ENCODE measurements around the gene CTNNB1. TPM values are rescaled to one million over a fixed set of nuclear protein-coding genes. Genes with fewer than 3 reads are reported as not detected.

Gene CTNNB1
- total and polyA plus RNA-seq, 2 of the 8 experiments (the other 6 are each of a cell fraction or from before 2014, with no cell fraction given): 356 to 579 TPM

DNA sequence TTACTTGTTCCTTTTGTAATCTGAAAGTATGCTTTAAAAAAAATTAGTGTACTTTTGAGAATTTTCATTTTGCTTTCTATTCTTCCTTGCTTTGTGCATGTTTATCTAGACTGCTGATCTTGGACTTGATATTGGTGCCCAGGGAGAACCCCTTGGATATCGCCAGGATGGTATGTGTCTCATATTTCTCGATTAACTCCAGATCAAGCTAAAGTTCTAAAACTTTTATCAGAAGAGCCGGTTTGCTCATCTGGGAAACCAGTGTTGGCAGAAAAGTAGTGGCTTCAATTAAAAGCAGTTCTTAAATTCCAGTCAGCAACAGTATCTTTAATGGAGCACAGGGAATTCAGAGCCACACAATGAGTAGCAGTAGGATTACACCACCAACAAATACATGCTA is 38.6 kb downstream of the CTNNB1 start:
- Histone ChIP-seq H2BK12ac (ENCODE audit: low read depth, low read length) (no peak overlapping the region), H3K36me3 (ENCODE audit: control insufficient read depth in 2 of 4, insufficient read depth in 4 of 4, low read length in 3 of 4) (peaks cover 36 to 94% (median 57%) of the 10 kb centered on the region in 4 experiments), H3K4me1 (replicated peaks in 1 of 4; ENCODE audit: control insufficient read depth in 3 of 4, insufficient read depth in 4 of 4, low read length in 3 of 4) (peaks cover 0 to 11% (median 5%) of the 10 kb centered on the region in 4 experiments; a peak in 4 of 7 replicates), H4K8ac (ENCODE audit: extremely low read depth, insufficient read depth, low read length) (no peak overlapping the region), H3K79me2 (ENCODE audit: control insufficient read depth in 1 of 2, insufficient read depth in 2 of 2, low read length in 2 of 2) (no peaks in the 10 kb centered on the region; a peak in 1 of 4 replicates), H3K9me3 (ENCODE audit: insufficient read depth in 2 of 2, low read depth in 1 of 2, low read length in 1 of 2) (no peaks in the 10 kb centered on the region), H2AK5ac (ENCODE audit: low read depth, low read length) (no peak overlapping the region), H2BK15ac (ENCODE audit: low read length) (no peak overlapping the region), H3K23ac (ENCODE audit: insufficient read length) (no peak overlapping the region), H3K18ac (ENCODE audit: extremely low read depth, low read length) (no peak overlapping the region), H3K9ac (replicated peaks in 1 of 4; ENCODE audit: extremely low read depth in 1 of 4, low read depth in 3 of 4, low read length in 3 of 4) (no peak overlapping the region), H3K14ac (ENCODE audit: insufficient read length) (no peak overlapping the region), H4K20me1 (replicated peaks in 1 of 2; ENCODE audit: control insufficient read depth in 1 of 2, insufficient read depth in 2 of 2, low read length in 2 of 2) (peaks cover 2 to 8% of the 10 kb centered on the region in 2 experiments), H2AFZ (ENCODE audit: low read length) (no peak overlapping the region), H2BK120ac (replicated peaks; ENCODE audit: low read depth, low read length) (no peak overlapping the region), H3K27me3 (replicated peaks in 1 of 4; ENCODE audit: control insufficient read depth in 3 of 4, extremely low read depth in 1 of 4, insufficient read depth in 3 of 4, low read length in 3 of 4) (no peaks in the 10 kb centered on the region), H4K5ac (ENCODE audit: insufficient read length, low read depth, low read length) (no peak overlapping the region), H3K23me2 (ENCODE audit: low read depth, low read length) (no peaks in the 10 kb centered on the region), H2BK5ac (ENCODE audit: low read depth, low read length) (no peak overlapping the region), H3K4ac (replicated peaks; ENCODE audit: insufficient read length, low read depth, low read length) (no peak overlapping the region), H3K79me1 (ENCODE audit: low read depth, low read length) (no peaks in the 10 kb centered on the region), H2BK20ac (ENCODE audit: low read length) (no peak overlapping the region), H4K91ac (replicated peaks; ENCODE audit: insufficient read length, low read length) (no peak overlapping the region), H3K4me2 (ENCODE audit: insufficient read depth in 1 of 2, low read depth in 2 of 2, low read length in 2 of 2) (no peak overlapping the region), H3K27ac (ENCODE audit: low read depth, low read length) (no peak overlapping the region), H3K4me3 (ENCODE audit: extremely low read depth in 1 of 4, insufficient read depth in 2 of 4, low read depth in 3 of 4, low read length in 4 of 4) (no peak overlapping the region), H3K56ac (replicated peaks; ENCODE audit: insufficient read length, low read depth, low read length) (no peak overlapping the region)
- ChIA-PET POLR2A (ENCODE audit: partially characterized antibody) (no interaction called here), CTCF (ENCODE audit: partially characterized antibody) (interaction anchor here (1.4 kb wide), 1 partner anchor 650 kb away, joined by 3 read pairs; no protein-coding TSS in a partner anchor)
- DNase-seq (ENCODE audit: low read depth in 1 of 2, low spot score in 2 of 2) (no peak), FAIRE-seq (no peak)
- no peak for TF ChIP-seq CBX5 (IDR thresholded peaks at IDR 0.05; ENCODE audit: low read depth, low read length)
- no peak for TF ChIP-seq NANOG (IDR thresholded peaks at IDR 0.05; ENCODE audit: insufficient read depth, low read depth, low read length, poor library complexity, severe bottlenecking)
- no peak for TF ChIP-seq SIX5 (IDR thresholded peaks at IDR 0.05; ENCODE audit: low read depth, low read length)
- no peak for TF ChIP-seq RBBP5 (IDR thresholded peaks at IDR 0.05; ENCODE audit: borderline replicate concordance, low read depth, low read length)
- WGBS, 2 experiments (ENCODE audit: extremely low coverage in 1 of 2, insufficient coverage in 1 of 2, insufficient read length in 1 of 2, insufficient replicate concordance in 2 of 2, low coverage in 1 of 2, low lambda C conversion rate in 2 of 2, missing lambda C conversion rate in 1 of 2): 93% methylated on average over 3 of the region's 3 CpGs; no CpG with 5 or more reads in 1 of the 2 experiments

All from H1 (cell line).